Measurements from ENCODE around the gene SPON1. TPM values are rescaled to one million over a fixed set of nuclear protein-coding genes. Genes with fewer than 3 reads are reported as not detected.

The SPON1 gene
- total and polyA plus RNA-seq, 11 donors: 1.6 to 20.0 (median 6.8) TPM

DNA sequence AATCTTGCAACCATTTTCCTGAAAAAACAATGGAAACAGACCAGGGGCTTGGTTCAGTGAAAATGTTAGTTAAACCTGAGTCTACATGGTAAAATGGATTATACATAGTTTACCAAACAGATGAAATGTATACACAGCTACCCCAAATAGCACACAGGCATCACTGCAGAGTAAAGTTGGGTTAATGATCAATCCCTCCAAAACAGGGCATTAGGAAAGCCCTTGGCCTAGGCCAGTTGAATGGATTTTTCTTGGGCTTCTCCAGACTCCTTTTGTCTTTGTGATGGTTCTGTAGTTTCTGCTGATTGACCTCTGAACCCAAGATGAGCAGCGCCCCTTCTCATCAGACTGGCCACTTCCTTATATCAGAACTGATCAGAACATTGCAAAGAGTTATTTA lies 222.9 kb downstream of the SPON1 start:
- no peak overlapping the region for H3K27ac ChIP-seq
- TF ChIP-seq POLR2A (IDR thresholded peaks at IDR 0.05): no peak
- TF ChIP-seq, protein P1, sequence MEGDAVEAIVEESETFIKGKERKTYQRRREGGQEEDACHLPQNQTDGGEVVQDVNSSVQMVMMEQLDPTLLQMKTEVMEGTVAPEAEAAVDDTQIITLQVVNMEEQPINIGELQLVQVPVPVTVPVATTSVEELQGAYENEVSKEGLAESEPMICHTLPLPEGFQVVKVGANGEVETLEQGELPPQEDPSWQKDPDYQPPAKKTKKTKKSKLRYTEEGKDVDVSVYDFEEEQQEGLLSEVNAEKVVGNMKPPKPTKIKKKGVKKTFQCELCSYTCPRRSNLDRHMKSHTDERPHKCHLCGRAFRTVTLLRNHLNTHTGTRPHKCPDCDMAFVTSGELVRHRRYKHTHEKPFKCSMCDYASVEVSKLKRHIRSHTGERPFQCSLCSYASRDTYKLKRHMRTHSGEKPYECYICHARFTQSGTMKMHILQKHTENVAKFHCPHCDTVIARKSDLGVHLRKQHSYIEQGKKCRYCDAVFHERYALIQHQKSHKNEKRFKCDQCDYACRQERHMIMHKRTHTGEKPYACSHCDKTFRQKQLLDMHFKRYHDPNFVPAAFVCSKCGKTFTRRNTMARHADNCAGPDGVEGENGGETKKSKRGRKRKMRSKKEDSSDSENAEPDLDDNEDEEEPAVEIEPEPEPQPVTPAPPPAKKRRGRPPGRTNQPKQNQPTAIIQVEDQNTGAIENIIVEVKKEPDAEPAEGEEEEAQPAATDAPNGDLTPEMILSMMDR (IDR thresholded peaks at IDR 0.05): no peak
- intact Hi-C loops (cut with DNase I): no loop called here
- WGBS, 4 donors: 81 to 97% (median 92%) methylated on average over 1 of the region's 1 CpG
- DNase-seq (no peak), ATAC-seq (no peak)
- H3K27me3 ChIP-seq: no peaks in the 10 kb centered on the region
- H3K4me3 ChIP-seq: no peak overlapping the region
- no peaks in the 10 kb centered on the region for H3K36me3 ChIP-seq
- no peaks in the 10 kb centered on the region for H3K9me3 ChIP-seq
- peaks cover 0 to 38% (median 11%) of the 10 kb centered on the region in 12 donors for H3K4me1 ChIP-seq

DNA sequence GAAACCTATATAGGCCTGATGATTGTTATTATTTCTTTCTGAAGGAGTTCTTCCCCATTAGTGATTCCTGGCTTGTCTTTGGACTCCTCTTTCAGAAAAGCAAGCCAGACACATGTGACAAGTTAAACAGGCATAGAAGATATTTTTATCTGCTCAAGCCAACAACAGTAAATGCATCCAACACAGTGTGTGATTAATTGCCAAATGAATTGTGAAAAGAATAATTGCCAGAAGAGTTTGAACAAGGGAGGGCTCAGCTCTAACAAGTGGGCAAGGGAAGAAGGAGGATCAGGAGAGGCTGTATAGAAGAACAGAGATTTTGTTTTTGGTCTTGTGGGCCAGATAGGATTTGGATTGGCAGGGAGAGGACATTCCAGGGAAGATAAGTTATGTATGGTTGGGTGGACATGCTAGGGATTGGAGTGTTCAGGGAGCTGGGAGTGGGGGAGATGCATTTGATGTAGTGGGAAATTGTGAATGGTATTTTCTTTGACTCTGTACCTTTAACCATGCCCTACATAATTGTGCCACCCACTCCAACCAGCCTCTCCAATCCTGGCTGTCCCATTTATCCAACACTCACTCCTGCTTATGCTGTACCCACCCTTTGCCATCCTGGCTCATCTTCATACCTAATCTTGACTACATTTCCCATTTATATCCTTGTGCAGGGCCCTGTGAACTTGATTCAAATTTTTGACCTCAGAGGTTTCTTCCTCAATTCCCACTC lies 223.7 kb downstream of the SPON1 start:
- intact Hi-C loops (cut with DNase I): no loop called here
- ATAC-seq (no peak), DNase-seq (no peak)

DNA sequence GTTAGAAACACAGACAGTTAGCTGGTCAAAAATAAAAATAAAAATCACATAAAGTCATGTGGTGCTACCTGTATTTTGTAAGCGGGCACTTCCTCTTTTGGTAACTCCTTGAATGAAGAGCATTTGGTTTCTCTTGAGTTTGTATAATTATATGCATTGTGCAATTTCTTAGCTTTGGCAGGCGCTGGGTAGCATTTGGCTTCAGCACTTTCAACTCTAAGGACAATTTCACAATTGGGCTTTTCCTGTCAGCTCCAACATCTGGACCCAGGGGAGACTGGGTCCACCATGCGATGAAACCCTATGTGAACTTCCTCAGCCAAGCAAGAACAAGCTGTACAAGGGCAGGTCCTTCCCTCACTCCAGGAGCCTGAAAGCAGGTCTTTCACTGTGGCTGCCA lies 227.4 kb downstream of the SPON1 start:
- DNase-seq: peak in 3 of 5 donors; percentile 23 to 64 (median 47)
- H3K27ac ChIP-seq: peak overlapping the region in 7 of 12 donors; percentile 4 to 82 (median 65)
- WGBS, 4 donors: 50 to 76% (median 56%) methylated on average over 3 of the region's 3 CpGs
- intact Hi-C loops (cut with DNase I): no loop called here
- peaks cover 0 to 44% (median 13%) of the 10 kb centered on the region in 12 donors for H3K4me1 ChIP-seq
- no peak overlapping the region for H3K4me3 ChIP-seq
- no peaks in the 10 kb centered on the region for H3K36me3 ChIP-seq
- peak in 3 of 4 donors; percentile 63 to 90 (median 87) for ATAC-seq
- H3K9me3 ChIP-seq: no peaks in the 10 kb centered on the region
- H3K27me3 ChIP-seq: no peaks in the 10 kb centered on the region
- TF ChIP-seq, protein P1 (IDR thresholded peaks at IDR 0.05): no peak
- no peak for TF ChIP-seq POLR2A (IDR thresholded peaks at IDR 0.05)

More for the DNA sequence above, 223.7 kb downstream of the SPON1 start:
- Histone ChIP-seq H3K36me3 (no peaks in the 10 kb centered on the region), H3K27me3 (no peaks in the 10 kb centered on the region), H3K4me3 (no peak overlapping the region), H3K9me3 (no peaks in the 10 kb centered on the region), H3K27ac (no peak overlapping the region), H3K4me1 (peaks cover 0 to 46% (median 15%) of the 10 kb centered on the region in 12 donors)
- TF ChIP-seq, protein P1 (IDR thresholded peaks at IDR 0.05): no peak

DNA sequence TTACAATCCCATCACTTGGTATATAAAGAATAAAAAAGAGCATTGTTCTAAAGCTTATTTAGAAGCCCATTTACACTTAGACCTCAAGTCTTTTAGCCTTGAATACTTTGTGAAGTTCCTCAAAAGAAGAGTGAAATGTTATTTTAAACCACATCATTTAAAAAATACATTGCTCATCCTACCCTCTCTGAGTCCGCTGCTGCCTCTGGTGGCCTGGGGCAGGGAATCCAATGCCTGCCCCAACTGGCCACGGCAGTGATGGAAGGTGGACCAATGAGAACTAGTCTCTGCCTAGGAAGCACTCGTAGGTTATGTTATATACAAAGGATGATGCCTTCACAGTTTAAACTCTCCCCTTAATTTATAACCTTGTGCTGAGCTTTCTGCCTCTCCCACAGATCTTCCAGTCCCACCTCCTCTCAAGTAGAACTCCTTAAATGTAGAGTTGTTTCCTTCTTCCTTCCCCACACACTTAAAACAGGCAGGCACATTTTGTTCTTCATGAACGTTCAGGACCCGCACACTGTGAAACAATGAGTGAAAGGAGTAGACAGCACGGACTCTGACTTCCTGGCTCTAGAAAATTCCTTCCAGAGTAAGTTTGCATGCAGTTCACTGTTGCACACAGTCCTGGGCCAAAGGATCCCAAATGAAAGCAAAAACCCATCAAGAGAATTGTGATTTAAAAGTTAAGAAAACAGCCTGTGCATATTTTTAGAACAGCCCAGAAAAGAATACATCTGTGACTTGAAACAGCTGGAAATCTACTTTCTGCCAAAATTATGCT lies 228.7 kb downstream of the SPON1 start:
- TF ChIP-seq POLR2A (IDR thresholded peaks at IDR 0.05): no peak
- TF ChIP-seq, protein P1 (IDR thresholded peaks at IDR 0.05): peak in 2 of 12 donors; percentile 3 to 11
- ATAC-seq (peak; percentile 57 to 81 (median 73)), DNase-seq (peak in 2 of 5 donors; percentile 13 to 29)
- intact Hi-C loops (cut with DNase I): no loop called here
- peak overlapping the region in 1 of 12 donors; percentile 2 for H3K4me3 ChIP-seq
- no peaks in the 10 kb centered on the region for H3K9me3 ChIP-seq
- no peaks in the 10 kb centered on the region for H3K27me3 ChIP-seq
- peak overlapping the region; percentile 12 to 82 (median 60) for H3K27ac ChIP-seq
- H3K4me1 ChIP-seq: peaks cover 0 to 33% (median 9%) of the 10 kb centered on the region in 12 donors
- H3K36me3 ChIP-seq: no peaks in the 10 kb centered on the region
- 49 to 61% (median 52%) methylated on average over 6 of the region's 6 CpGs for WGBS, 4 donors

Measured in heart left ventricle (tissue), 16 donors.